HG02642 (cell line): ENCODE data around the gene BAIAP2L2.

Experiments used
- ATAC-seq: cut with Tn5 transposase; IDR thresholded peaks from one replicate; pipeline ENCODE4 v1.9.1; 2021; ENCODE audit warnings: mild to moderate bottlenecking; ENCODE audit not compliant: unreplicated experiment, poor library complexity

The BAIAP2L2 gene

DNA sequence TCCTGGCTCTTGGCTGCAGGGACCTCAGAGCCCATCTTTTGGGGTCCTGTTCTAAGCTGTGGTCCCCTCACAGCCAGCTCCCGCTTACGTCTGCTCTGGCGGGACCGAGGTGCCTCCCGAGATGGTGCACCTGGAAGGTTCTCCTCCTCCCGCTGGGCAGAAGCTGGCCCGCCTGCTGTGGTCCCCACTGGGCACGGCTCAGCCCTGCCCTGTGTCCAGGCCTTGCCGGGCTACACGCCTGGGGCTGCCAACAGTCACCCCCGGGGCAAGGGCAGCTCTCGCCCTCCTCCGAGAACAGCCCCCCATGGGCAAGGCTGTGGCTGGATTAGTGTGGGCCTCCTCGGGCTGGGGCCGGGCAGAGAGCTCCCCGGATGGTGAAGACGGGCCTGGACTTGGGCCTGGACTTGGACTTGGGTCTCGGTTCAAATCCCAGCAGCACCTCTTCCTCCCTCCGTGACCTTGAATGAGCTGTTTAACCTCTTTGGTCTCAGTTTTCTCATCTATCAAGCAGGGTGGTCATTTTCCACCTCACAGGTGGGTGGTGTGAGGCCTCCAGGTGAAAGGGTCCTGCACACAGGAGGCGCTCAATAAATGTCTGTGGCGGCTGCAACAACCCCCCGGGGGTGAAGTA is 998 bp downstream of the BAIAP2L2 start:
- no peak for ATAC-seq

DNA sequence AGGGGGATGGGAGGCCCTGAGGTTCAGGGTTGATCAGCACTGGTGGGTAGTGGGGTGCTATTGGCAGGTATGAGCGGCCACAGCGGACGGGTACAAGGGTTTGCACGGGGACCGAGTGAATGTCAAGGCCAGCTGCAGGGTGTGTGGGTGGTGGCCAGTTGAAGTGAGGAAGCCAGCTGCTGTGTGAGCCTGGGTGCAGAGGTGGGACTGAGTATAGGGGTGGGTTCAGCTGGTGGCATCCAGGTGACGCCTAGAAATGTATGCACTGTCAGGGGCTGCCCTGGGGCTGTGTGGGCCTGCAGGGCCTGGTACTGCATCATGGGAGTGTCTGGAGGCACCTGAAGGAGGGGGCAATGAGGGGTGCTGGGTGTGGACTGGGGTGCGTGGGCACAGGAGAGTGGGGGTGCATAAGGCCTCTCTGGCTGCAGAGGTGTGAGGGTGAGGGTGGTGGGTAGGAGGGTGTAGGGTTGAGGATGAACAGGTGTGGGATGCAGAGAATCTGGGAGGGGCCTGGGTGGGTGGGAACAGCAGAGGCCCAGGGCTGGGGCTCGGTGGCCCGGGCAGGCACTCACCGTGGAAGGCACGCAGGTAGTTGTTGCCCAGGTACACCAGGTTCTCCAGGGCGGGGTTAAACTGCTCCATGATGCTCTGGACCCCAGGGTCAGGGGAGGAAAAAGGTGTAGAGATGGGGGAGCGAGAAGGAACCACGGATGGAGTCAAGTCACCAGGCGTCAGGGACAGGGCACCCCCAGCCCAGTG is 1.7 kb downstream of the BAIAP2L2 start:
- ATAC-seq: no peak

DNA sequence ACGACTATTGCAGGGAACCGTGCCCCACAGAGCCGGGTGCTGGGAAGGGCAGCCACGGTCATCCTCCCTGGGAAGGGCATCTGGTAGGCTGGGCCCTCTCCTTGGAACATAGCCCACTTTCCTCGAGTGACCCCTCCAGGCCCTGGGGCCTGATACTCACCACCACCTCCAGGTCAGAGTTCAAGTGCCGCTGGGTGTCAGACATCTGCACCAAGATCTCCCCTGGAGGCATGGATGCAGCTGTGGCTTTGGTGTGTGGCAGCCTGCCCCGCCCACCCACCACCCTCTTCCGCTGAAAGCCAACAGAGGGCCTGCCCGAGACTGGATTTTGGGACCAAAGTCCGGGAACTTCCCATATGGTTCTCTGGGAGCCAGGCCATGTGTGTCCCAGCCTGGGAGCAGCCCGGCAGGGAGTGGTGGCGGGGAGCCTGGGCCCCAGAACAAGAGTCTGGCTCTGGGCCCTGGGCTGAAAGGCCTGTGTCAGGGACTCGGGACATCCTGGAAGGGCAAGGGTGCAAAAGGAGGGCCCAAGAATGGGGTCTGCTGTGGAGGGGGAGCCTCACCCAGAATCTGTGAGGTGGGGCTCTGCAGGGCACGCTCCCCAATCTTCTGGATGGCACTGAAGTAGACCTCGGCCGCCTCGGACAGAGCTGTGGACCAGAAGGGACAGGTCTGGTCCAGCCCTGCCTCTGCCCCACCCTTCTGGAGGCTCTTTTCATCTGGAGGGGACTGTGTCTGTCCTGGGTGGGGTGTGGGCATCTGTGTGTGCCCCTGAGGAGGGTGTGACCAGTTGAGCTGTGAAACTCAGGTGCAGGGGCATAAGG is 2.6 kb downstream of the BAIAP2L2 start:
- no peak for ATAC-seq

DNA sequence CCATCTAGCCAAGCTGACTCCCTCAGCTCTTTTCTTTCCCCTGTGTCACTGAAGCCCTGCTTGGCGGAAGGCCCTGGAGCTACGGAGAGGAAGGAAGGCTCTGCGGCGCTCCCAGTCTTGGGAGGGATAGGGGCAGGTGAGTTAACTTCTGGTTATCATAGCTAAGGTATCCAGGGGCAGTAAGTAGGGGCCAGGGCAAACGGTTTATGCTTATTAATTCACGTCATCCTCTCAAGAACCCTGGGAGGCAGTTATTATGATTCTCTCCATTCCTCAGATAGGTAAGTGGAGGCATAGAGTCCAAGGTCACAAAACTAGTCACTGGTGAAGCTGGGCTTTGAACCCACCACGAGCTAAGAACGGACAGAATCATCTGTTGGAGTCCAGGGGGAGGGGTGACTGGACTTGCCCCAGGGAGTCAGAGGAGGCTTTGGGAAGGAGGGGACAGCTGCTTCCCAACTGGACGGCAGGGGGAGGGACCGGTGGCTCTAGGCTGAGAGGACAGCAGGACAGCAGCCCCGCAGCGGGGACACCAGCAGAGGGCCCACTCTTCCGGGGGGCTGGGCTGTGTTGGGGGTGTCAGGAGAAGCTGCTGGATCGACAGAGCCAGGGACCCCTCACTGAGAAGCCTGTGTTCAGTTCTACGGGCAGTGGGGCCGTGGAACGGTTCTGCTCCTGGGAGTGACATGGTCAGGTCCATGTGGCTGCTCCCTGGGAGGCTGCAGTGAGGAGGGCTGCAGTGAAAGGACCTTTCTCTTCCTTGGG is 3.5 kb downstream of the BAIAP2L2 start:
- no peak for ATAC-seq

GRCh38 chr22:38104084-38104483 is 6.4 kb downstream of the BAIAP2L2 start:
- no peak for ATAC-seq

DNA sequence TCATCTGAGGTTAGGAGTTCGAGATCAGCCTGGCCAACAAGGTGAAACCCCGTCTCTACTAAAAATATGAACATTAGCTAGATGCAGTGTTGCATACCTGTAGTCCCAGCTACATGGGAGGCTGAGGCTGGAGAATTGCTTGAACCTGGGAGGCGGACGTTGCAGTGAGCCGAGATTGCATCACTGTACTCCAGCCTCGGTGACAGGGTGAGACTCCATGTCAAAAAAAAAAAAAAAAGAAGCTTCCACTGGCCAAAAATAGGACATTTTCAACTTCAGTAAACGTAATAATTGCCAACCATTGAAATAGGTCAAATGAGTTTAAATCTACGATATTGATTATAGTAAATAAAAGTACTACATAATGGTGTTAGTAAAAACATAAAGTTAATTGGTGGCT is 6.8 kb downstream of the BAIAP2L2 start:
- ATAC-seq: no peak

GRCh38 chr22:38098410-38099249 is 11.9 kb downstream of the BAIAP2L2 start:
- no peak for ATAC-seq

- ATAC-seq: no peak
Measured at GRCh38 chr22:38097557-38098409, 12.7 kb downstream of the BAIAP2L2 start.

GRCh38 chr22:38097058-38097457 is 13.4 kb downstream of the BAIAP2L2 start:
- no peak for ATAC-seq

DNA sequence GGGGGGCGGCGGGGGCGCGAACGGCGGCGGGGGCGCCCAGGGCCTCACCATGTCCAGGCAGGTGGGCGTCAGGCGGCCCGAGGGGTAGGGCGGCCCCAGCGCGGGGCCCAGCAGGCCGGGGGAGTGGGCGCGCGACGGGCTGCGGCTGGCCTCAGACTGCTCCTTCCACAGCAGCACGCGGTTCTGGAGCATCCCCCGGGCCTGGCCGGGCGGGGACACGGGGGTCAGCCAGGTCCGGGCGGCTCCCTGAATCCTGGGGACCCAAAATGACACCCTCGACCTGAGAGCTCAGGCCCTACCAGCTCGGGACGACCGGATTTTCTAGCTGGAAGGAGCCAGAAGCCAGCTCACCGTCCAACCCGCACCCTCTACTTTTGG is 21.0 kb downstream of the BAIAP2L2 start:
- ATAC-seq: no peak

- no peak for ATAC-seq
Measured at GRCh38 chr22:38088629-38089473, 21.6 kb downstream of the BAIAP2L2 start.

GRCh38 chr22:38087855-38088254 is 22.6 kb downstream of the BAIAP2L2 start:
- no peak for ATAC-seq

- no peak for ATAC-seq
Measured at GRCh38 chr22:38086942-38087341, 23.5 kb downstream of the BAIAP2L2 start.

GRCh38 chr22:38086001-38086845 is 24.3 kb downstream of the BAIAP2L2 start:
- no peak for ATAC-seq

- ATAC-seq: no peak
Measured at GRCh38 chr22:38085501-38085900, 25.0 kb downstream of the BAIAP2L2 start.

- no peak for ATAC-seq
Measured at GRCh38 chr22:38085056-38085455, 25.4 kb downstream of the BAIAP2L2 start.
